Activated T-helper 2 cell treated with anti-CD3 and anti-CD28 coated beads, Interferon-gamma antibody, Interleukin-2, Interleukin-4, amounts not matched to agents 10 μg/mL and 5 μg/mL and 100 μg/mL, durations not matched to agents 14 hours and 24 hours and 36 hours (primary cell): ENCODE measurements around the gene SOHLH1. TPM values are rescaled to one million over a fixed set of nuclear protein-coding genes. Genes with fewer than 3 reads are reported as not detected.

ENCODE experiments used
- DNase-seq: peaks from one replicate; pipeline ENCODE4 v3.0.0; 2021; ENCODE audit warnings: low spot score
- H3K27ac Mint-ChIP-seq: one replicate; pipeline ENCODE4 v1.8.0; 2021; ENCODE audit warnings: mixed read lengths
- H3K27me3 Mint-ChIP-seq: one replicate; pipeline ENCODE4 v1.8.0; 2021; ENCODE audit warnings: low read depth, mixed read lengths
- H3K36me3 Mint-ChIP-seq: one replicate; pipeline ENCODE4 v1.8.0; 2021; ENCODE audit warnings: low read depth, mixed read lengths
- H3K4me1 Mint-ChIP-seq: one replicate; pipeline ENCODE4 v1.8.0; 2021; ENCODE audit warnings: low read depth, mixed read lengths
- H3K4me3 Mint-ChIP-seq: one replicate; pipeline ENCODE4 v1.8.0; 2021; ENCODE audit warnings: low read depth, mild to moderate bottlenecking, moderate library complexity, mixed read lengths
- H3K9me3 Mint-ChIP-seq: one replicate; pipeline ENCODE4 v1.8.0; 2021; ENCODE audit warnings: mixed read lengths
- intact Hi-C: fragments of 100-400 bp; cut with micrococcal nuclease; formaldehyde crosslinking; loops from one replicate; pipeline ENCODE4 v1.15.1; 2023
- total RNA-seq: library from RNA; stranded (reverse); gene quantifications from 2 replicates; pipeline ENCODE4 v1.2.3, GENCODE V29; 2022

Gene SOHLH1
- total RNA-seq, 1 donor from 2014 or later, result not detected

DNA sequence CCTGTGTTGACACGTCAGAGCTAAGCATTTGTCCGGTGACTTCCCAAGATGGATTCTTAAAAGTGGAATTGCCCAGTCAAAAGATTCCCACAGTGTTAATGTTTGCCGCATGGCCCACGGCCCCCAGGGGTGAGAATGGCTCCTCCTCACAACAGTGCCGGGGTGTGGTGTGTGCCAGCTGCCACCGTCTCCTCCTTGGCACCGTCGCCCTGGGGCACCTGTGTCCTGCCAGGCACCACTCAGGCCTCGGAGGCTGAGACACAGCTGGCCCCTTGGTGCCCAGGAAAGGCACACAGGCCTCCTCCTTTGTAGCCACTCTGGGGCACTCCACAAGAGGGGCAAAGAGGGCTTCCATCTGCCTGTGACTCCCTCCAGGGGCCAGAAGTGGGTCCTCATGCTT is 7.0 kb upstream of the SOHLH1 start:
- DNase-seq, result no peak
- H3K36me3 Mint-ChIP-seq, result no peaks in the 10 kb centered on the region
- no peaks in the 10 kb centered on the region for H3K9me3 Mint-ChIP-seq
- intact Hi-C loops, result no loop called here
- H3K27ac Mint-ChIP-seq, result no peak overlapping the region
- no peaks in the 10 kb centered on the region for H3K4me1 Mint-ChIP-seq
- no peak overlapping the region for H3K4me3 Mint-ChIP-seq
- no peaks in the 10 kb centered on the region for H3K27me3 Mint-ChIP-seq

DNA sequence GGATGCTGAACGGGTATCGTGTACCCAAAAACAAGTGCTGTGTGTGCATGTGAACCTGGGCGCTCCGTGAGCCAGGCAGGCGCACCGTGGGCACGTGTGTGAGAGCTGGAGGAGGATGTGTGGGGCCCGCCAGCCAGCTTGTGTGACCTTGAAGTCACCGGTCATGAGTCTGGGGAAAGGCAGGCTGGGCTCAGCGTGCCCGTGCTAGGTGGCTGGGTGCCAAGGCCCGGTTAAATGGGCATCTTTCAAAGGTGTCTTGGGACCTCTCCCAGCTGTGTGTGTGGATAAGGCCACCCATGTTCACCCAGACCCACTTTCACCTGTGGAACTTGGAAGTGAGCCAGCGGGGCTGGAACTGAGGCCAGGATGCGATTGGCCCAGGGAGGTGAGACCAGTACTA is 6.1 kb upstream of the SOHLH1 start:
- Mint-ChIP-seq H3K4me3 (no peak overlapping the region), H3K36me3 (no peaks in the 10 kb centered on the region), H3K9me3 (no peaks in the 10 kb centered on the region), H3K4me1 (no peaks in the 10 kb centered on the region), H3K27me3 (no peaks in the 10 kb centered on the region), H3K27ac (no peak overlapping the region)
- intact Hi-C loops, result no loop called here
- DNase-seq, result no peak

DNA sequence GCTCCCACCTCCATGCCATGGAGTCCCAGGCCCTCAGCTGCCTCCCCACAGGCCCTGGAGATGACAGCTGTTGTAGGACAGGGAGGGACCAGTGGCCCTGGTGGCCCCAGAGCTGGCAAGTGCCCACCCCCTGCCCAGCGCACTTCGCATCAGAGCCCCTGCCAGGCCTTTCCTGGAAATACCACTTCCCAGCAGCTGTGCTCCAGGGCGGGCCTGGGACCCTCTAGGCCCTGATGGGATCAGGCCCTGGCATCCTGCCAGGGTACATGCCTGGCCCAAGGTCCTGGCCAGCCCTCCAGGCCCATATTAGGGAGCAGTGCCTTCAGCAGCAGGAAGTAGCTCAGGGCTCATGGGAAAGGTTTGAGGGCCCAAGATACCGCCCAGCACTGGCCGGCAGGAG is 5.2 kb upstream of the SOHLH1 start:
- Mint-ChIP-seq H3K27ac (no peak overlapping the region), H3K4me3 (no peak overlapping the region), H3K27me3 (no peaks in the 10 kb centered on the region), H3K36me3 (no peaks in the 10 kb centered on the region), H3K9me3 (no peaks in the 10 kb centered on the region), H3K4me1 (no peaks in the 10 kb centered on the region)
- DNase-seq, result no peak
- intact Hi-C loops, result no loop called here

DNA sequence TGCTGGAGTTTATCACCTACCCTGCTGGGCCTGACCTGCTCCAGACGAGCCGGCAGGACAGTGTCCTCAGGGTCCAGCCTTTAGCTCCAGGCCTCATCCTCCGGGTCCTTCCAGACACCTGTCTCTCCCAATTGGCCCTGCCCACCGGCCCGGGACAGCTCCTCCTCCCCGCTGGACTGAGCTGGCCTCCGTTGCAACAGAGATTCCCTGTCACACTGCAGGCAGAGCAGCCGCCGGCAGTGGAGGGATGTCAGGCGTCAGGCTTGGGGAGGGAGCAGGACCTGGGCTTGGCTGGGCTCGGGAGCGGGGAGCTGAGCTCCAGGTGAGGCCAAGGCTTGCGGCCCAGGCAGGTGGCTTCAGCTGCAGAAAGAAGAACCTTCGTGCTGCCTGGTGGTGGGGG is 4.4 kb upstream of the SOHLH1 start:
- intact Hi-C loops, result no loop called here
- H3K27me3 Mint-ChIP-seq, result no peaks in the 10 kb centered on the region
- H3K4me3 Mint-ChIP-seq, result no peak overlapping the region
- H3K9me3 Mint-ChIP-seq, result no peaks in the 10 kb centered on the region
- no peaks in the 10 kb centered on the region for H3K4me1 Mint-ChIP-seq
- H3K27ac Mint-ChIP-seq, result no peak overlapping the region
- DNase-seq, result no peak
- no peaks in the 10 kb centered on the region for H3K36me3 Mint-ChIP-seq

DNA sequence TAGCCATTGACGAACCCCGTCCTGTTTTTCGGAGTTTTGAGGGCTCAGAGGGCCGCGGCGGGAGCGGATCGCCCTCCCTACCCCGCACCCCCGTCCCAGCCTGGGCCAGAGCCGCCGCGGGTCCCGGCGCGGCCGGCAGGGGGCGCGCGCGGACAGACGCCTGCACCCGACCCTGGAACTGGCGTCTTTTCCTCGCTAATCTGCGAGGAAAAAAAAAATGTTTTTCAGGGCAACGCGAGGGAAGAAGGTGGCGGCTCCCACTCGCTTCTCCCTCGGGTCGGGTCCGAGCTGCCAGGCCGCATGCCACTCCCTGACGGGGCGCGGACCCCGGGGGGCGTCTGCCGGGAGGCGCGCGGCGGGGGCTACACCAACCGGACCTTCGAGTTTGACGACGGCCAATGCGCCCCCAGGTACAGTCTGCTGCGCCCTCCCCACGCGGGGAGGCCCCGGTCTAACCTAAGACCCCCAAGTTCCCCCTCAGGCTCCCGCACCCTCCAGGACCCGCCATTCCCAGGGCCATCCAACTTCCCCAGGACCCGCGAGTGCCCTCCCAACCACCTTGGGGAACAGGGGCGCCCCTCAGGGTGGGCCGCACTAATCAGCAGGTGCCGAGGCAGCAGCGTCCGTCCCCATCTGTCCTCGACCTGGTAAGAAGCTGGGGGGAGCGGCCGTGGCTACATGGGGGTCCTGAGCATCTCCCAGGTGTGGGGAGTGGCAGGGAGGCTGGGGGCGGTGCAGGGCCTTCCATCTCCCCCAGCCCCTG is 2.9 kb upstream of the SOHLH1 start, which contains the start of gene KCNT1:
TSS of gene KCNT1 (plus strand) at position 227 of the 763 bp plus-strand sequence. CDS start at position 301, 74 bp downstream.
- no peak within 1 kb of the TSS for H3K4me3 Mint-ChIP-seq
- no peaks in the 10 kb centered on the region for H3K9me3 Mint-ChIP-seq
- no peak within 1 kb of the TSS for H3K27ac Mint-ChIP-seq
- no peaks in the 10 kb centered on the region for H3K4me1 Mint-ChIP-seq
- peak; percentile 34 for DNase-seq
- H3K36me3 Mint-ChIP-seq, result no peaks in the 10 kb centered on the region
- no peaks in the 10 kb centered on the region for H3K27me3 Mint-ChIP-seq
- intact Hi-C loops, result no loop called here

DNA sequence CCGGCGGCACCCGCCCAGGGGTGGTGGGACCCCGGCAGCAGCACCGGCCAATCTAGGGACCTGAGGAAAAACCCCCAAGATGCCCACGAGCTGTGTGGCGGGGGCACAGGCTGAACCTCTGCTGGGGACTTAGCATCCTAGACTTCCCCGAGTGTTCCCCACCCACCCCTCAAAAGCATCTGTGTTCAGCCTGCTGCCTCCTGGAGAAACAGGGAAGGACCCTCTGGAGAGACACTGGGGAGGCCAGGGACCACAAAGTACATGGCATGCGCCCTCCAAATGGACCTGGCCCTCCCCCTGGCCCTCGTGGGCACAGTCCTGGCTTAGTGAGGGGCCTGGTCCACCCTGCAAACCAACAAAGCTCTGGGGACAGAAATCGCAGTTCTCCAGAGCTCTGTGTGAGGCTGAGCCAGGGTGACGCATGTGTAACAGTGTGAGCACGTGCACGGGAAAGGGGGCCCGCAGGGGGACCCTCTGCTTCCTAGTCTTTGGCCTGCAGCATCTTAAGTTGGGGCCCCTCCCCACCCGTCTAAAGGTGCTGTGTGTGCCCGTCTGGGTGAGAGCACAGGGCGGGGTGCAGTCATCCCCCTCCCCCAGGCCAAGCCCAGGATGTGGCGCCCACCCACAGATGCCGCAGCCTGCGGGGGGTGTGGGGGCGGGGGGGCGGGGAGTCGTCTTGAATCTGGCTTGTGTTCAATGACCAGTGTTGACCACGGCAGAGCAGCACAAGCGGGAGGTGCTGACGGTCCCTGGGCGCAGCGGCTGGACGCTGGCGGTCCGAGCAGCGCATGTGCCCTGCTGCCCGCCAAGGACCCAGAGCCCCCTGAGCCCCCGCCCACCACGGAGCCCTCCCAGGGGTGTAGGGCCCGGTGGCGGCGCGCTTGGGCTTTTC is 2.0 kb upstream of the SOHLH1 start:
- H3K4me1 Mint-ChIP-seq, result no peaks in the 10 kb centered on the region
- no peak overlapping the region for H3K27ac Mint-ChIP-seq
- H3K36me3 Mint-ChIP-seq, result no peaks in the 10 kb centered on the region
- H3K4me3 Mint-ChIP-seq, result no peak overlapping the region
- intact Hi-C loops, result no loop called here
- DNase-seq, result no peak
- no peaks in the 10 kb centered on the region for H3K9me3 Mint-ChIP-seq
- H3K27me3 Mint-ChIP-seq, result no peaks in the 10 kb centered on the region

DNA sequence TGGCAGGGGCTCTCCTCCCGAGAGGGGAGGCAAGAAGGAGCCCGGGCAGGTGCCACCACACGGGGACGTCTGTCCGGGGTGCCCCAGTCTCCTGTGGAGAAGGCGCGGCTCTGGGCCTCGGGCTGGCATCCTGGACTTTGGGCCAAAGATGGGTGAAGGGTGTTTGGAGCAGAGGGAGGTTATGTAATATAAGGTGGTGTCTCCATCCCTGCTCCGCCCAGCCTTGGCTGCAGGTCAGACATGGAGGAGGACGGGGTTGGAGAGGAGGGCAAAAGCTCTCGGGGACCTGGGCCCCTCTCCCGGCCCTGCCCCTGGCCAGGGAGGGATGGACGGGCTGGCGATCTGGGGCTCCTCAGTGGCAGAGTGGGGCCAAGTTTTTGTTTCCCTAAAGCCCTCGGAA is 1.2 kb upstream of the SOHLH1 start:
- Mint-ChIP-seq H3K4me3 (no peak overlapping the region), H3K36me3 (no peaks in the 10 kb centered on the region), H3K27me3 (no peaks in the 10 kb centered on the region), H3K9me3 (no peaks in the 10 kb centered on the region), H3K4me1 (no peaks in the 10 kb centered on the region), H3K27ac (no peak overlapping the region)
- no peak for DNase-seq
- intact Hi-C loops, result no loop called here

DNA sequence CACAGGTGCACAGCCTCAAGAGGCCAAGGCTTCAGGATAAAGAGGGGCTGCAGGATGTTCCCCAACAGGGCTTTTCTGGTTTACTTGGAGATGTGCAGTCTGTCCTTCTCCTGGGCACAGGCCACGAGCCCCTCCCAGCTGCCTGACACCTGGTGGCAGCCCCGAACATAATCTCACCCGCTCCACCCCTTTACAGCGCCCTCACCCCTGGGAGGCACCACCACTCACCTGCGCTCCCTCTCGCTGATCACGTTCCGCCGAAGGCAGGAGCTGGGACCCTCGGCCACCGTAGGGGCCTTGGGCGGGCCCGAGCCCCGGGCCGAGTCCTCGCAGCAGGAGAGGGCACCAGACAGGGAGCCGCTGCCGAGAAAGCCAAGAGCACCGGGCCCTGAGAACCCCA is 514 bp downstream of the SOHLH1 start:
- no peaks in the 10 kb centered on the region for H3K9me3 Mint-ChIP-seq
- H3K36me3 Mint-ChIP-seq, result no peaks in the 10 kb centered on the region
- H3K4me1 Mint-ChIP-seq, result no peaks in the 10 kb centered on the region
- no peak overlapping the region for H3K4me3 Mint-ChIP-seq
- no peak overlapping the region for H3K27ac Mint-ChIP-seq
- DNase-seq, result no peak
- H3K27me3 Mint-ChIP-seq, result no peaks in the 10 kb centered on the region
- intact Hi-C loops, result no loop called here

DNA sequence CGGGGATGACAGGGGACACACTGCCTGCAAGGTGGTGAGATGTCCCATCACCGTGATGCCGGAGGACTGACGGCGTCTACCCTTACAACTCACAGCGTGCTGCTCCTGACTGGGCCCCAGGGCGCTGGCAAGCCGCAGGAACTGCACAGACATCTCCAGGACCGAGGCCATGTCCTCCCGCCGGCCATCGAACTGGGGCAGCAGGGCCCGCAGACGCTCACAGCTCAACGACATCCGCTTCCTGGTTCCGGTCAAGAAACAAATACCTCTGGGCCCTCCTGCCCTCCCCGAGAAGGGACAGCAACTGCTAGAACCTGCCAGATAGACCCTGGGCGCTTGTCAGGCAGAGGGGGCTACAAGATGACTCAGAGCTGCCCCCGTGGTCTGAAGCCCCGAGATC is 1.0 kb downstream of the SOHLH1 start:
- Mint-ChIP-seq H3K27ac (no peak overlapping the region), H3K27me3 (no peaks in the 10 kb centered on the region), H3K9me3 (no peaks in the 10 kb centered on the region), H3K36me3 (no peaks in the 10 kb centered on the region), H3K4me1 (no peaks in the 10 kb centered on the region), H3K4me3 (no peak overlapping the region)
- intact Hi-C loops, result no loop called here
- no peak for DNase-seq

DNA sequence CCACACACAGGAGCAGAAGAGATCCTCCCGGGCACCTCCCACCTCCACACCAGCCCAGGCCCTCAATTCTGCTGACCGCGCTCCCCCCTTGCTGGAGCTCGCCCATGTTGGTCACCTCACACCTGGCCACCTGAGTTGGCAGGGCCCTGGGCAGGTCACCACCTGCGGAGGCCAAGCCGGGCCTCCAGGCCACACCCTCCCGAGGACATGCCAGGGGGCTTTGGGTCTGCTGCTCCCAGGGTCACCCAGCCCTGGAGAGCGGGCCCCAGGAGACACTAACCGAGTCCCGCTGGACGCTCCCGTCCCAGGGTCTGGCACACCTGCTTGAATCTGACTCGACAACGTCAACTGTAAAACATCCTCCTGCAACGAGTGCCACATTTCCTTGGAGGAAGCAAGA is 2.1 kb downstream of the SOHLH1 start:
- Mint-ChIP-seq H3K9me3 (no peaks in the 10 kb centered on the region), H3K36me3 (no peaks in the 10 kb centered on the region), H3K4me1 (no peaks in the 10 kb centered on the region), H3K27me3 (no peaks in the 10 kb centered on the region), H3K4me3 (no peak overlapping the region), H3K27ac (no peak overlapping the region)
- no peak for DNase-seq
- intact Hi-C loops, result no loop called here

DNA sequence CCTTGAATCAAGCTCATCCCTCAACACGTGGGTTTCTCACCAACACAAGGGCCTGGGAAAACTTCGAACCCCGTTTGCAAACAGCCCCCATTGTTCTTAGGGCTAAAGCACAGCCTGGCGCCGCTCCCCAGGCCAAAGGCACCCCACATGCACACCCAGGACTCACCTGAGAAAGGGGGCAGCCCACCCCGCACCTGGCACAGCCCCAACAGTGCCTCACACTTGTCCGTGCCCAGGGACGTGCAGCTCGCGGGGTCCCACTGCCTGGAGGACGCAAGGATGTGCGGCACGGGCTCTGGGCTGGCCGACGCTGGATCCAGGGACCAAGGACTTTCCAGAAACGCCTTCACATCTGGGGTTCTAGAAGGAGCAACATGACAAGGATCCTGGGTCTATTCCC is 2.8 kb downstream of the SOHLH1 start:
- no peaks in the 10 kb centered on the region for H3K4me1 Mint-ChIP-seq
- H3K36me3 Mint-ChIP-seq, result no peaks in the 10 kb centered on the region
- no peak overlapping the region for H3K27ac Mint-ChIP-seq
- H3K4me3 Mint-ChIP-seq, result no peak overlapping the region
- no peaks in the 10 kb centered on the region for H3K27me3 Mint-ChIP-seq
- intact Hi-C loops, result no loop called here
- DNase-seq, result no peak
- no peaks in the 10 kb centered on the region for H3K9me3 Mint-ChIP-seq

DNA sequence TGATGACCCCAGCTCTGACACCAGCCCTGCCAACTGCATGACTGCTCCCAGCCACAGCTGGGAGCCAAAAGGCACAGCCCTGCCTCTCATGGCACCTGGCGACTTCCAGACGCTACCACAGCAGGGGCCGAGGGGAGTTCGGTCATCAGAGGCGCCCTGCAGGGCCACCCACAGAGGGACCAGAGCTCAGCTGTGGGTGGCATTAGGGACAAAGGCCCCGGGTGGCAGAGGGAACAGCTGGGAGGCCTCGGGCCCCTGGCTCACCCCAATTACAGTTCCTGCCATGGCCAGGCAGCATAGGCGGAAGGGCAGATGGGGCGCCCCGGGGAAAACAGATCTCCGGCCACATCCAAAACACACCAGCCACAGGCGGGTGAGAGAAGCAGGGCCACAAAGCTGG is 3.6 kb downstream of the SOHLH1 start:
- no peaks in the 10 kb centered on the region for H3K9me3 Mint-ChIP-seq

DNA sequence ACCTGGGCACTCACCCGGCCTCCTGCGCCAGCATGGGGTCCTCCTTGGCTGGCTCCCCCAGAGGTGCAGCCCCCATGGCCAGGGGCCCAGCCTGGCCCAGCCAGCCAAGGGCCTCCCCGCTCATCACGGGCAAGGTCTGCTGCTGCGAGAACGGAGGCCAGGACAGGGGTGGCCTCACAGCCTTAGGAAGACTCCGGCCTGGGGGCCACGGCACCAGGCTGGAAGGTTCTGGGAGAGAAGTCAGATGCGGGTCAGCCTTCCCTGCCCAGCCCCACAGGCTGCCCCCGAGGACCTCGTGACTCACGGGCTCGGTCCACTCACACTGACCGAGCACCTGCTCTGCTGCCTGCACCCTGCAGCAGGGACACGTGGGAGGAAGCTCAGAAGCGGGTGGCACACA is 4.2 kb downstream of the SOHLH1 start:
- no peaks in the 10 kb centered on the region for H3K27me3 Mint-ChIP-seq
- intact Hi-C loops, result no loop called here
- no peaks in the 10 kb centered on the region for H3K9me3 Mint-ChIP-seq
- H3K36me3 Mint-ChIP-seq, result no peaks in the 10 kb centered on the region
- DNase-seq, result no peak
- no peaks in the 10 kb centered on the region for H3K4me1 Mint-ChIP-seq
- H3K4me3 Mint-ChIP-seq, result no peak overlapping the region
- no peak overlapping the region for H3K27ac Mint-ChIP-seq

More for the DNA sequence above, 3.6 kb downstream of the SOHLH1 start:
- H3K27me3 Mint-ChIP-seq, result no peaks in the 10 kb centered on the region
- H3K36me3 Mint-ChIP-seq, result no peaks in the 10 kb centered on the region
- no peak overlapping the region for H3K4me3 Mint-ChIP-seq
- no peak for DNase-seq
- intact Hi-C loops, result no loop called here
- H3K27ac Mint-ChIP-seq, result no peak overlapping the region
- no peaks in the 10 kb centered on the region for H3K4me1 Mint-ChIP-seq
